Measurements from ENCODE around the gene KLK13.
A peak's percentile ranks its signal among the peaks of the same experiment; 100 is the strongest.

KLK13 gene

GRCh38 chr19:51060973-51061372 is 3.9 kb downstream of the KLK13 start:
- DNase-seq (ENCODE audit: low spot score): no peak

GRCh38 chr19:51060336-51060735 is 4.6 kb downstream of the KLK13 start:
- no peak for DNase-seq (ENCODE audit: low spot score)

- DNase-seq (ENCODE audit: low spot score): no peak
Observed at GRCh38 chr19:51059715-51060114, 5.2 kb downstream of the KLK13 start.

- DNase-seq (ENCODE audit: low spot score): no peak
Observed at GRCh38 chr19:51055866-51056265, 9.0 kb downstream of the KLK13 start.

- DNase-seq (ENCODE audit: low spot score): no peak
Observed at GRCh38 chr19:51047031-51047335, 17.9 kb downstream of the KLK13 start.

GRCh38 chr19:51044327-51044726 is 20.6 kb downstream of the KLK13 start:
- no peak for DNase-seq (ENCODE audit: low spot score)

- no peak for DNase-seq (ENCODE audit: low spot score)
Observed at GRCh38 chr19:51043497-51043896, 21.4 kb downstream of the KLK13 start.

- no peak for DNase-seq (ENCODE audit: low spot score)
Observed at GRCh38 chr19:51040151-51040550, 24.7 kb downstream of the KLK13 start.

GRCh38 chr19:51036519-51036918 is 28.4 kb downstream of the KLK13 start:
- no peak for DNase-seq (ENCODE audit: low spot score)

GRCh38 chr19:51034704-51035103 is 30.2 kb downstream of the KLK13 start, which contains the start of gene KLK12:
Gene KLK12, minus strand, starts transcription at chr19:51035002. Its CDS starts 381 bp downstream, at chr19:51034621.
- DNase-seq (ENCODE audit: low spot score): no peak

GRCh38 chr19:51031880-51032225 is 33.0 kb downstream of the KLK13 start:
- no peak for DNase-seq (ENCODE audit: low spot score)

GRCh38 chr19:51031220-51031879 is 33.5 kb downstream of the KLK13 start:
- no peak for DNase-seq (ENCODE audit: low spot score)

GRCh38 chr19:51030631-51031030 is 34.3 kb downstream of the KLK13 start:
- no peak for DNase-seq (ENCODE audit: low spot score)

GRCh38 chr19:51029718-51030117 is 35.2 kb downstream of the KLK13 start:
- DNase-seq (ENCODE audit: low spot score): no peak

- DNase-seq (ENCODE audit: low spot score): no peak
Observed at GRCh38 chr19:51027873-51028272, 37.0 kb downstream of the KLK13 start.

GRCh38 chr19:51027126-51027806 is 37.6 kb downstream of the KLK13 start:
- no peak for DNase-seq (ENCODE audit: low spot score)

- DNase-seq (ENCODE audit: low spot score): no peak
Observed at GRCh38 chr19:51026554-51026831, 38.4 kb downstream of the KLK13 start, which contains the start of gene KLK11. Gene KLK11, minus strand, starts transcription at chr19:51026616. Its CDS starts 985 bp downstream, at chr19:51025631.

- no peak for DNase-seq (ENCODE audit: low spot score)
Observed at GRCh38 chr19:51025809-51026553, 38.9 kb downstream of the KLK13 start.

GRCh38 chr19:51025401-51025800 is 39.5 kb downstream of the KLK13 start:
- DNase-seq (ENCODE audit: low spot score): no peak

GRCh38 chr19:51024924-51025323 is 40.0 kb downstream of the KLK13 start:
- DNase-seq (ENCODE audit: low spot score): no peak

- DNase-seq (ENCODE audit: low spot score): no peak
Observed at GRCh38 chr19:51023946-51024345, 40.9 kb downstream of the KLK13 start.

- no peak for DNase-seq (ENCODE audit: low spot score)
Observed at GRCh38 chr19:51022526-51022925, 42.4 kb downstream of the KLK13 start.

GRCh38 chr19:51020988-51021651 is 43.8 kb downstream of the KLK13 start:
- peak; percentile 66 for DNase-seq (ENCODE audit: low spot score)
